ENCODE measurements around the gene ZSCAN22.
A peak's percentile ranks its signal among the peaks of the same experiment; 100 is the strongest.

The ZSCAN22 gene

DNA sequence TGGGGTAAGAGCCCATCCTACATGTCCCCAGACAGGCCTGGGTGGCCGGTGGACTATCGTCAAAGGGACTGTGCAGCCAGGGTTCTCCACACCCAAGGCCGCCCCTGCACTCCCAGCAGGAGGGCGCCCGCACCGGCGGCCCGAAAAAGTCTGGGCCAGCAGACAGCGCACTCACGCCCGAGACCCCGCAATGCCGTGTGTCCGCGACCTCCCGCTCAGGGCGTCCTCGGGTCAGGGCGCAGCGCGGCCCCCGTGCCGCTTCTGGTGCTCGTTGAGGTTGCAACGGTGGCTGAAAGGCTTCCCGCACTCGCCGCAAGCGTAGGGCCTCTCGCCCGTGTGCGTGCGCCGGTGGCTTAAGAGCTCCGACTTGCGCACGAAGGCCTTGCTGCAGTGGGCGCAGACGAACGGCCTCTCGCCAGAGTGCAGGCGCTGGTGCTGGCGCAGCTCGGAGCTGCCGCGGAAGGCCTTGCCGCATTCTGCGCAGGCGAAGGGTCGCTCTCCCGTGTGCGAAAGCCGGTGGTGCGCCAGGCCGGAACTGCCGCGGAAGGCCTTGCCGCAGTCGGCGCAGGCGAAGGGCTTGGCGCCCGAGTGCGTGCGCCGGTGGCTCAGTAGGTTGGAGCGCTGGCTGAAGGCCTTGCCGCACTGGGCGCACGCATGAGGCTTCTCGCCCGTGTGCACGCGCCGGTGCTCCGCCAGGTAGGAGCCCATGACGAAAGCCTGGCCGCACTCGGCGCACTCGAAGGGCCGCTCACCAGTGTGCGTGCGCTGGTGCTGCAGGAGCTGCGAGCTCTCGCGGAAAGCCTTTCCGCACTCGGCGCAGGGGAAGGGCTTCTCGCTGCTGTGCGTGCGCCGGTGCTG is 29.3 kb downstream of the ZSCAN22 start:
- Histone ChIP-seq H3K4me2 (ENCODE audit: insufficient read depth, low read length, poor library complexity, severe bottlenecking) (no peak overlapping the region), H3K4ac (ENCODE audit: low read length) (no peak overlapping the region), H4K8ac (ENCODE audit: low read depth, low read length) (no peak overlapping the region), H3K23ac (ENCODE audit: low read depth, low read length, poor library complexity) (peak overlapping the region; percentile 20), H3K27me3 (ENCODE audit: control insufficient read depth in 3 of 3, insufficient read depth in 3 of 3, low read depth in 1 of 3, low read length in 3 of 3) (no peaks in the 10 kb centered on the region), H3K9ac (ENCODE audit: low read depth, low read length, poor library complexity) (peak overlapping the region; percentile 60), H2BK15ac (ENCODE audit: low read length) (no peak overlapping the region), H3K79me1 (ENCODE audit: low read depth, low read length) (peaks cover 7% of the 10 kb centered on the region), H2AFZ (ENCODE audit: low read length) (no peak overlapping the region), H4K91ac (ENCODE audit: low read depth, low read length, poor library complexity) (no peak overlapping the region), H3K36me3 (replicated peaks in 1 of 2; ENCODE audit: control insufficient read depth in 2 of 2, insufficient read depth in 2 of 2, low read length in 2 of 2) (peaks cover 7 to 24% of the 10 kb centered on the region in 2 donors), H3K4me3 (ENCODE audit: low read length in 2 of 2) (no peak overlapping the region), H2BK12ac (ENCODE audit: low read length) (no peak overlapping the region), H3K9me3 (replicated peaks in 1 of 2; ENCODE audit: control insufficient read depth in 2 of 2, insufficient read depth in 1 of 2, low read depth in 1 of 2, low read length in 2 of 2) (no peaks in the 10 kb centered on the region), H3K18ac (ENCODE audit: low read length) (no peak overlapping the region), H3K14ac (ENCODE audit: low read length) (no peak overlapping the region), H3K27ac (replicated peaks; ENCODE audit: low read length) (no peak overlapping the region), H2AK5ac (ENCODE audit: low read depth, low read length) (no peak overlapping the region), H2BK120ac (ENCODE audit: low read depth, low read length) (no peak overlapping the region), H3K4me1 (ENCODE audit: control insufficient read depth in 2 of 2, insufficient read depth in 1 of 2, low read depth in 1 of 2, low read length in 2 of 2) (no peaks in the 10 kb centered on the region), H2BK5ac (ENCODE audit: low read length) (no peak overlapping the region)
- WGBS, 2 donors (ENCODE audit: extremely low coverage in 2 of 2, insufficient read length in 2 of 2, insufficient replicate concordance in 1 of 2), result no CpG with 5 or more reads among the region's 94 CpGs
- DNase-seq (ENCODE audit: low spot score), result no peak

DNA sequence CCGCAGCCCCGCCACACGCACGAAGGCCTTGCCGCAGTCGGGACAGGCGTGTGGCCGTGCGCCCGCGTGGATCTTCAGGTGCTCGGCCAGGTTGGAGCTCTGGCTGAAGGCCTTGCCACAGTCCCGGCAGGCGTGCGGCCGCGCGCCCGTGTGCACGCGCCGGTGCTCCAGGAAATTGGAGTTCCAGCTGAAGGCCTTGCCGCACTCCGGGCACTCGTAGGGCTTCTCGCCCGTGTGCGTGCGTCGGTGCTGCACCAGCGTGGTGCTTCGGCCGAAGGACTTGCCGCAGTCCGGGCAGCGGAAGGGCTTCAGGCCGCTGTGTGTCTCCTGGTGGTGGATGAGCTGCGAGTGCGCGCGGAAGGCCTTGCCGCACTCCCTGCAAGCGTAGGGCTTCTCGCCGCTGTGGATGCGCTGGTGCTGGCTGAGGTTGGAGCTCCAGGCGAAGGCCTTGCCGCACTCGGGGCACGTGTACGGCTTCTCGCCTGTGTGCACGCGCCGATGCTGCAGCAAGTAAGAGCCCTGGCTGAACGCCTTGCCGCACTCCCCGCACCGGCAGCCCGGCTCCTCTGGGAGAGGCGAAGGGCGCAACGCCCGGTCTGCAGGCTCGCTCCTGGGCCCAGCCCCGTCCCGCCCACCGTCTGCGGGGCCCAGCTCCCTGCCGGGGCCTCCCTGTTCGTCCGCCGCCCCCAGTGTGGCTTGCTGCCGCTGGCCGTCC is 30.1 kb downstream of the ZSCAN22 start:
- no peak overlapping the region for H3K27ac ChIP-seq (replicated peaks; ENCODE audit: low read length)
- H3K79me1 ChIP-seq (ENCODE audit: low read depth, low read length), result peaks cover 9% of the 10 kb centered on the region
- H3K9me3 ChIP-seq (replicated peaks in 1 of 2; ENCODE audit: control insufficient read depth in 2 of 2, insufficient read depth in 1 of 2, low read depth in 1 of 2, low read length in 2 of 2), result no peaks in the 10 kb centered on the region
- H3K36me3 ChIP-seq (replicated peaks in 1 of 2; ENCODE audit: control insufficient read depth in 2 of 2, insufficient read depth in 2 of 2, low read length in 2 of 2), result peaks cover 7 to 24% of the 10 kb centered on the region in 2 donors
- H3K23ac ChIP-seq (ENCODE audit: low read depth, low read length, poor library complexity), result peak overlapping the region; percentile 65
- no peak overlapping the region for H4K91ac ChIP-seq (ENCODE audit: low read depth, low read length, poor library complexity)
- no peaks in the 10 kb centered on the region for H3K27me3 ChIP-seq (ENCODE audit: control insufficient read depth in 3 of 3, insufficient read depth in 3 of 3, low read depth in 1 of 3, low read length in 3 of 3)
- H2AFZ ChIP-seq (ENCODE audit: low read length), result no peak overlapping the region
- H3K4me3 ChIP-seq (ENCODE audit: low read length in 2 of 2), result no peak overlapping the region
- no peak overlapping the region for H2BK120ac ChIP-seq (ENCODE audit: low read depth, low read length)
- H3K18ac ChIP-seq (ENCODE audit: low read length), result no peak overlapping the region
- H4K8ac ChIP-seq (ENCODE audit: low read depth, low read length), result peak overlapping the region; percentile 17
- peaks cover 0 to 3% of the 10 kb centered on the region in 2 donors for H3K4me1 ChIP-seq (ENCODE audit: control insufficient read depth in 2 of 2, insufficient read depth in 1 of 2, low read depth in 1 of 2, low read length in 2 of 2)
- no peak for DNase-seq (ENCODE audit: low spot score)
- peak overlapping the region; percentile 31 for H3K14ac ChIP-seq (ENCODE audit: low read length)
- H2BK5ac ChIP-seq (ENCODE audit: low read length), result no peak overlapping the region
- H2BK12ac ChIP-seq (ENCODE audit: low read length), result no peak overlapping the region
- H3K4ac ChIP-seq (ENCODE audit: low read length), result no peak overlapping the region
- WGBS, 2 donors (ENCODE audit: extremely low coverage in 2 of 2, insufficient read length in 2 of 2, insufficient replicate concordance in 1 of 2), result no CpG with 5 or more reads among the region's 75 CpGs
- no peak overlapping the region for H3K4me2 ChIP-seq (ENCODE audit: insufficient read depth, low read length, poor library complexity, severe bottlenecking)
- H2AK5ac ChIP-seq (ENCODE audit: low read depth, low read length), result no peak overlapping the region
- no peak overlapping the region for H2BK15ac ChIP-seq (ENCODE audit: low read length)
- H3K9ac ChIP-seq (ENCODE audit: low read depth, low read length, poor library complexity), result peak overlapping the region; percentile 60

DNA sequence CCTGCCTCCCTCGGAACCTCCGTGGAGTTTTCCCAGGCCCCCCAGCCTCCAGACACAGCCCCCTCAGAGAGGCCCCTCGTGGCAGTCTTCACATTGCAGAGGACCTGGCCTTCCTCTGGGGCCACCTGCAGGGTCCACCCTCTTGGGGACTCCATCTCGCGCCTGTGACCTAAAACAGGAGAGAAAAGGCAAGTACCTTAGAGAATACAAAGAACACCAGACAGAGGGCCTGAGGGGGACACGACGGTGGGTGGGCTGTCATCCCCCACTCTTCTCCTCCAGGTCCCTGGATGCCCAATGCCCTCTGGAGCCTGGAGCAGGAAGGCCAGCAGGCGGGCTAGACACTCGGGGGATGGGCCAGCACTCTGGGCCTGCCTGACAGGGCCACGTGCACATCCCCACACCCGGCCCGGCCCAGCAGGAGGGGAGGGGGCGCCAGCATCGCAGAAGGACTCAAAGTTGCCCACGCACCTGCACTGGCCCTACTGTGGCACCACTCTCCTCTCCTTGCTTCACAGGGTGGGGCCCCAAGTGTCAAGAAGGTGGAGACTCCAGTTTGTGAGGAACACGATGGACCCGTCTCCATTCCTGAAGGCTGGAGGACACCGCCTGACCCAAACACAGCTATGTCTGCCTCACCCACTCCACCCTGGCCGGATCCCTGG is 30.8 kb downstream of the ZSCAN22 start:
- Histone ChIP-seq H2BK12ac (ENCODE audit: low read length) (no peak overlapping the region), H3K9ac (ENCODE audit: low read depth, low read length, poor library complexity) (no peak overlapping the region), H2AK5ac (ENCODE audit: low read depth, low read length) (no peak overlapping the region), H3K4me1 (ENCODE audit: control insufficient read depth in 2 of 2, insufficient read depth in 1 of 2, low read depth in 1 of 2, low read length in 2 of 2) (peaks cover 0 to 3% of the 10 kb centered on the region in 2 donors), H3K36me3 (replicated peaks in 1 of 2; ENCODE audit: control insufficient read depth in 2 of 2, insufficient read depth in 2 of 2, low read length in 2 of 2) (peaks cover 7 to 24% of the 10 kb centered on the region in 2 donors), H3K18ac (ENCODE audit: low read length) (no peak overlapping the region), H2BK5ac (ENCODE audit: low read length) (peak overlapping the region; percentile 19), H2BK120ac (ENCODE audit: low read depth, low read length) (no peak overlapping the region), H3K9me3 (replicated peaks in 1 of 2; ENCODE audit: control insufficient read depth in 2 of 2, insufficient read depth in 1 of 2, low read depth in 1 of 2, low read length in 2 of 2) (no peaks in the 10 kb centered on the region), H4K91ac (ENCODE audit: low read depth, low read length, poor library complexity) (no peak overlapping the region), H3K23ac (ENCODE audit: low read depth, low read length, poor library complexity) (no peak overlapping the region), H3K4me2 (ENCODE audit: insufficient read depth, low read length, poor library complexity, severe bottlenecking) (no peak overlapping the region), H3K14ac (ENCODE audit: low read length) (no peak overlapping the region), H3K4ac (ENCODE audit: low read length) (no peak overlapping the region), H3K27ac (replicated peaks; ENCODE audit: low read length) (no peak overlapping the region), H3K27me3 (ENCODE audit: control insufficient read depth in 3 of 3, insufficient read depth in 3 of 3, low read depth in 1 of 3, low read length in 3 of 3) (no peaks in the 10 kb centered on the region), H2BK15ac (ENCODE audit: low read length) (no peak overlapping the region), H3K79me1 (ENCODE audit: low read depth, low read length) (peaks cover 11% of the 10 kb centered on the region), H4K8ac (ENCODE audit: low read depth, low read length) (no peak overlapping the region), H3K4me3 (ENCODE audit: low read length in 2 of 2) (no peak overlapping the region), H2AFZ (ENCODE audit: low read length) (no peak overlapping the region)
- DNase-seq (ENCODE audit: low spot score), result no peak
- WGBS, 2 donors (ENCODE audit: extremely low coverage in 2 of 2, insufficient read length in 2 of 2, insufficient replicate concordance in 1 of 2), result no CpG with 5 or more reads among the region's 19 CpGs

Data from neuronal stem cell (in vitro differentiated cells).